Measurements from ENCODE around the gene VDAC1. TPM values are rescaled to one million over a fixed set of nuclear protein-coding genes. Genes with fewer than 3 reads are reported as not detected.
A peak's percentile ranks its signal among the peaks of the same experiment; 100 is the strongest.
"Not testable (repeated sequence)": the region's sequence is repeated elsewhere in the genome, so short reads cannot be mapped to it uniquely, and the experiment has no call there.

The VDAC1 gene
- total and polyA plus RNA-seq, 2 donors: 94.3 to 136 TPM

GRCh38 chr5:133977858-133978257, 26.9 kb downstream of the VDAC1 start:
- WGBS: 65% methylated on average over 1 of the region's 1 CpG
- Histone ChIP-seq H3K4me3 (ENCODE audit: low read depth, low read length) (no peak overlapping the region), H3K36me3 (ENCODE audit: insufficient read depth) (peaks cover 6% of the 10 kb centered on the region), H3K27ac (ENCODE audit: low read depth) (no peak overlapping the region), H3K4me1 (ENCODE audit: insufficient read depth) (no peaks in the 10 kb centered on the region)
- no peak for DNase-seq (ENCODE audit: extremely low spot score)

GRCh38 chr5:133977161-133977787, 27.5 kb downstream of the VDAC1 start:
- 56% methylated on average over 5 of the region's 5 CpGs for WGBS
- no peak overlapping the region for H3K4me3 ChIP-seq (ENCODE audit: low read depth, low read length)
- H3K27ac ChIP-seq (ENCODE audit: low read depth): no peak overlapping the region
- DNase-seq (ENCODE audit: extremely low spot score): no peak
- peaks cover 6% of the 10 kb centered on the region for H3K36me3 ChIP-seq (ENCODE audit: insufficient read depth)
- no peaks in the 10 kb centered on the region for H3K4me1 ChIP-seq (ENCODE audit: insufficient read depth)

DNA sequence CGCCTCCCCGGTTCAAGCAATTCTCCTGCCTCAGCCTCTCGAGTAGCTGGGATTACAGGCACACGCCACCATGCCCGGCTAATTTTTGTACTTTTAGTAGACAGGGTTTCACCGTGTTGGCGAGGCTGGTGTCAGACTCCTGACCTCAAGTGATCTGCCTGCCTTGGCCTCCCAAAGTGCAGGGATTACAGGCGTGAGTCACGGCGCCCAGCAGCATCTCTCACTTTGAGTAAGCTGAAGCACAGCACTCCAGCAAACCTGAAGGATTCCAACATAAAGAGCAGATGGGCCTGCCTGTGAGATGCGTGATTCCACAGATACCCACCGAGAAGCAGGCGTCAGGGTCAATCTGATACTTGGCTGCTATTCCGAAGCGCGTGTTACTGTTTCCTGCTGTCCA, 29.2 kb downstream of the VDAC1 start:
- not testable (repeated sequence) for H3K27ac ChIP-seq (ENCODE audit: low read depth); H3K4me3 ChIP-seq (ENCODE audit: low read depth, low read length); DNase-seq (ENCODE audit: extremely low spot score); H3K4me1 ChIP-seq (ENCODE audit: insufficient read depth); H3K36me3 ChIP-seq (ENCODE audit: insufficient read depth)
- 95% methylated on average over 16 of the region's 16 CpGs for WGBS

DNA sequence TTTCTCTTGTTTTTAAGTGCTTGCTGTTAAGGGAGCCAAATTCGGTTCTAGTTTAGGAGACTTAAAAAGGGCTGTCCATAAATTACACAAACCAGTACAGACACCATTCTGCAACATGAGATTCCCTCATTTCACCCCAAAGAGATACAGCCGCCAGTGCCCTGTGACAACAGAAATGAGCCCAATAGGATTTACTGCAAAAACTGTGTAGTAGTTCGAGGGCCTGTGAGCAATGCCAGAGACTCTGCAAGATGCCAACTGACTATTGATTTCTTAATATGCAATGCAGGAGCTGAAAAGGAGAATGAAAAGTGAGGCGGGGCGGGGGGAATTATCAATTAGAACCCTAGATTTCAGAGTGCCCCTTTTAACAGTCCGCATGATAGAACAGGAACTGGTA, 30.6 kb downstream of the VDAC1 start:
- H3K4me3 ChIP-seq (ENCODE audit: low read depth, low read length): no peak overlapping the region
- no peak overlapping the region for H3K27ac ChIP-seq (ENCODE audit: low read depth)
- no peaks in the 10 kb centered on the region for H3K4me1 ChIP-seq (ENCODE audit: insufficient read depth)
- peaks cover 6% of the 10 kb centered on the region for H3K36me3 ChIP-seq (ENCODE audit: insufficient read depth)
- WGBS: 92% methylated on average over 6 of the region's 6 CpGs
- no peak for DNase-seq (ENCODE audit: extremely low spot score)

- Histone ChIP-seq H3K27ac (ENCODE audit: low read depth) (no peak overlapping the region), H3K4me1 (ENCODE audit: insufficient read depth) (no peaks in the 10 kb centered on the region), H3K36me3 (ENCODE audit: insufficient read depth) (peaks cover 3% of the 10 kb centered on the region), H3K4me3 (ENCODE audit: low read depth, low read length) (no peak overlapping the region)
- 81% methylated on average over 2 of the region's 2 CpGs for WGBS
- DNase-seq (ENCODE audit: extremely low spot score): no peak
Observed at GRCh38 chr5:133970325-133970909, 34.4 kb downstream of the VDAC1 start.

DNA sequence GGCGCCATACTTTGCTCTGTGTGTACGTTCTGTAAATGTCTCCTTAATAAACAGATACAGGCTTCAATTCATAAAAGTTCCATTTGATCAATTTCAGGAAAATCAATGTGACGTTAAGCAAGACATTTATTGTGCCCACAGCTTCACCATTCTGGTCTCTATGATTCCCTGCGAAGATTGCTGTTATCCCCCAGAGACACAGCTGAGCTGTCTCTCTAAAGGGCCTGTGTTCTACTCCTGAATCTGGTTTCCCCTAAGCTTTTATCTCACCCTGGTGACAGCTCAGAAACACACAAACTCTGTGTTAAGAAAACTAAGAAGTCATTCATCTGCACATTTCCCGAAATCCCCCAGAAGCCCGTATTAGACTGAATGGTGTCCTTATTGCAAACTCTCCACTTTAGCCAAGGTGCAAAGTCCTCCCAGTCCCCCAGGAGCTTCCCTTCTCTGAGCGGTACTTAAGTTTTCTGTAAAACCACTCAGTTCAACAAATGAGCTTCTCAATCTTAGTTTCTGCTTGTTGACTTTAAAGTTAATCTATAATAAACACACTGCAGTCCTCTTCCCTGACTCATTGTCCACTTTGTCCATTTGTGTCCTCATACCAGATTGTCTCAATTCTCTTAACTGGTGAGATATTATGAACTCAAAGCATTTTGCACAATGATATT, 35.0 kb downstream of the VDAC1 start:
- Histone ChIP-seq H3K27ac (ENCODE audit: low read depth) (peak overlapping the region; percentile 29), H3K4me1 (ENCODE audit: insufficient read depth) (no peaks in the 10 kb centered on the region), H3K4me3 (ENCODE audit: low read depth, low read length) (no peak overlapping the region), H3K36me3 (ENCODE audit: insufficient read depth) (no peaks in the 10 kb centered on the region)
- DNase-seq (ENCODE audit: extremely low spot score): no peak
- 73% methylated on average over 7 of the region's 7 CpGs for WGBS

DNA sequence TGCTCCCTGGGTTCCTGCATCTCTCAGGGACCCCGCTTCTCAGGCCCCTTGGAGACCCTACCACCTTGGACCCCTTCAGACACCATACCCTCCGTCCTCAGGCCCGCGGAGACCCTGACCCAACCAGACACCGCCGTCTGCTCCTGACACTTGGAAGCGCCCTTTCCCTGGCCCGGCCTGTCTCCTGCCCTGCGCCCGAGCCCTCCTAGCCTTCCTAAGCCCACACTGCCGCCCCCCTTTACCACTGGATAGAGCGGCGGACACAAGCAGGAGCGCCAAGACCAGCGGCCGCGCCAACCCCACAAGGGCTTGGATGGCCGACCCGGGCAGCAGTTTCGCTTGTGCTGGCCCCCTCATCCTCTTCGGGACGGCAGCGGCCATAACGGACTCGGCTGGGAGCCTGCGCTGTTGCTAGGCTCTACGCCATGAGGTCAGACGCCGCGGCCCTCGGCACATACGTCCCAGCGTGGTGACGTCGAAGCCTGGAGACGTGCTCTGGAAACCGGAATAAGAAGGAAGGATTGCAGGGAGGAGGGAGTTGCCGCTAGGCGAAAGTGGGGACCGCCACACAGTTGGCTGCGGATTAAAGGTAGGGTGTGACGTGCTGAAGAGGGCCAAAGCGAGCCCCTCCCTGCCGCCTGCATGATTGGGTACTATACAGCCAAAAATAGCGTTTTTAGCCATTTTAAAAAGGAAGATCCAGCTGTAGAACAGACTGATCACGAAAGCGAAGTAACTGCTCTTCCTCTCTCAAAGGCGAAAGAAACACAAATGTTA, 36.4 kb downstream of the VDAC1 start, which contains the start of gene C5orf15:
C5orf15 (minus strand) TSS at position 422 of the 777 bp plus-strand sequence; CDS start at position 381, 41 bp downstream.
- Histone ChIP-seq H3K4me1 (ENCODE audit: insufficient read depth) (no peaks in the 10 kb centered on the region), H3K4me3 (ENCODE audit: low read depth, low read length) (peak within 1 kb of the TSS; percentile 65), H3K27ac (ENCODE audit: low read depth) (peak within 1 kb of the TSS; percentile 82), H3K36me3 (ENCODE audit: insufficient read depth) (no peaks in the 10 kb centered on the region)
- DNase-seq (ENCODE audit: extremely low spot score): peak; percentile 93
- WGBS: under 1% methylated on average over 48 of the region's 48 CpGs

- DNase-seq (ENCODE audit: extremely low spot score): no peak
- no peaks in the 10 kb centered on the region for H3K36me3 ChIP-seq (ENCODE audit: insufficient read depth)
- H3K4me1 ChIP-seq (ENCODE audit: insufficient read depth): no peaks in the 10 kb centered on the region
- H3K4me3 ChIP-seq (ENCODE audit: low read depth, low read length): peak overlapping the region; percentile 65
- peak overlapping the region; percentile 82 for H3K27ac ChIP-seq (ENCODE audit: low read depth)
- WGBS: under 1% methylated on average over 12 of the region's 12 CpGs
Observed at GRCh38 chr5:133967698-133968203, 37.0 kb downstream of the VDAC1 start.

DNA sequence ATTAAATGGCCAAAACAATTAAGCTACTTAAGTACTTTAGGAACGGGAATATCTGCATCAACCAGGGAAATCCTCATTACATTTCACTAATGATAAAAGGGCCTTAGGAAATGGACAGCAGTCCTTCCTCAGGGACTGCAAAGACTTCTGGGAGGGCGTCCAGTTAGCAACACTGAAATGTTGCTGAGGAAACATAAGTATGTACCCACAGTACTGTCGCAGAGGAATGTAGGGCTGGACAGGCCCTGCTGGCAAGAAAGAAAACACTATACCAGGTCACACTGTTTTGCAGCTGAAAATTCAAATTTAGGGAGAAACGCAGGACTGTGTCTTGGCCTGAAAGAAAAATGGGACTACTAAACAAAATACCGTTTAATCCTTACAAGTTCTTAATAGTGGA, 37.7 kb downstream of the VDAC1 start:
- 65% methylated on average over 5 of the region's 5 CpGs for WGBS
- no peaks in the 10 kb centered on the region for H3K4me1 ChIP-seq (ENCODE audit: insufficient read depth)

DNA sequence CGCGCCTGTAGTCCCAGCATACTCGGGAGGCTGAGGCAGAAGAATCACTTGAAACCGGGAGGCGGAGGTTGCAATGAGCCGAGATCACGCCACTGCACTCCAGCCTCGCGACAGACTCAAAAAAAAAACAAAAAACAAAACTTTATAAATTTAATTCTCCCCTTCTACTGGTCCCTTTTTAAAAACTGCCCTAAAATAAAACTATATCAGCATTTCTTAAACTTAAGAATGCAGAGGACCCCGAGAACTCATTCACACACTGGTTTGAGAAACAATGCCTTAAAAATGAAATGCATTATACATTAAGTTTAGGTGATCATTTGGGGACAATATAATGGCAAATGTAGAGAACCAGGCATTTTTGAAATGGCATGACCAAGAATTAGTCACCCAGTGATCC, 38.7 kb downstream of the VDAC1 start:
- WGBS: 96% methylated on average over 10 of the region's 10 CpGs
- Histone ChIP-seq H3K4me3 (ENCODE audit: low read depth, low read length) (no peak overlapping the region), H3K4me1 (ENCODE audit: insufficient read depth) (no peaks in the 10 kb centered on the region), H3K27ac (ENCODE audit: low read depth) (no peak overlapping the region), H3K36me3 (ENCODE audit: insufficient read depth) (no peaks in the 10 kb centered on the region)
- DNase-seq (ENCODE audit: extremely low spot score): no peak

More for the DNA sequence above, 37.7 kb downstream of the VDAC1 start:
- H3K36me3 ChIP-seq (ENCODE audit: insufficient read depth): no peaks in the 10 kb centered on the region
- H3K27ac ChIP-seq (ENCODE audit: low read depth): no peak overlapping the region
- DNase-seq (ENCODE audit: extremely low spot score): no peak
- H3K4me3 ChIP-seq (ENCODE audit: low read depth, low read length): no peak overlapping the region

GRCh38 chr5:133963493-133964128, 41.2 kb downstream of the VDAC1 start:
- 98% methylated on average over 2 of the region's 2 CpGs for WGBS
- H3K27ac ChIP-seq (ENCODE audit: low read depth): no peak overlapping the region

GRCh38 chr5:133962801-133963476, 41.8 kb downstream of the VDAC1 start:
- Histone ChIP-seq H3K27ac (ENCODE audit: low read depth) (no peak overlapping the region), H3K4me1 (ENCODE audit: insufficient read depth) (no peaks in the 10 kb centered on the region), H3K4me3 (ENCODE audit: low read depth, low read length) (no peak overlapping the region), H3K36me3 (ENCODE audit: insufficient read depth) (no peaks in the 10 kb centered on the region)
- DNase-seq (ENCODE audit: extremely low spot score): no peak
- 59% methylated on average over 2 of the region's 2 CpGs for WGBS

More at GRCh38 chr5:133963493-133964128, 41.2 kb downstream of the VDAC1 start:
- no peak for DNase-seq (ENCODE audit: extremely low spot score)
- Histone ChIP-seq H3K4me3 (ENCODE audit: low read depth, low read length) (no peak overlapping the region), H3K36me3 (ENCODE audit: insufficient read depth) (no peaks in the 10 kb centered on the region), H3K4me1 (ENCODE audit: insufficient read depth) (no peaks in the 10 kb centered on the region)

Measured in urinary bladder (tissue), 4 donors.